Amygdala (tissue), 56 donors: ENCODE results near the gene LHPP.

Experiments
- DNase-seq, 56 donors: peaks; one replicate each; lab custom pipeline; 2025; lab: John Stamatoyannopoulos, UW

Gene LHPP

GRCh38 chr10:124516746-124517397 lies 55.2 kb downstream of the LHPP start:
- DNase-seq = no peak

- DNase-seq = peak in 4 of 56 donors; percentile 24 to 48 (median 30)
Measured at GRCh38 chr10:124517461-124517860, 55.8 kb downstream of the LHPP start.

- DNase-seq = no peak
Measured at GRCh38 chr10:124517931-124518330, 56.3 kb downstream of the LHPP start.

GRCh38 chr10:124518366-124518765 lies 56.7 kb downstream of the LHPP start:
- DNase-seq = no peak

GRCh38 chr10:124520558-124521428 lies 59.2 kb downstream of the LHPP start:
- DNase-seq = no peak

- peak in 45 of 56 donors; percentile 22 to 86 (median 70) for DNase-seq
Measured at GRCh38 chr10:124521429-124521871, 59.8 kb downstream of the LHPP start.

GRCh38 chr10:124522131-124522932 lies 60.7 kb downstream of the LHPP start:
- DNase-seq = no peak

GRCh38 chr10:124522933-124523871 lies 61.6 kb downstream of the LHPP start:
- DNase-seq = peak in 2 of 56 donors; percentile 17 to 28

- DNase-seq = no peak
Measured at GRCh38 chr10:124523901-124524300, 62.3 kb downstream of the LHPP start.

GRCh38 chr10:124524991-124525653 lies 63.5 kb downstream of the LHPP start:
- DNase-seq = peak in 15 of 56 donors; percentile 13 to 59 (median 38)

GRCh38 chr10:124525751-124526600 lies 64.4 kb downstream of the LHPP start:
- no peak for DNase-seq

GRCh38 chr10:124526621-124527267 lies 65.1 kb downstream of the LHPP start:
- no peak for DNase-seq

- no peak for DNase-seq
Measured at GRCh38 chr10:124527874-124528395, 66.3 kb downstream of the LHPP start.

GRCh38 chr10:124529661-124530214 lies 68.1 kb downstream of the LHPP start:
- peak in 1 of 56 donors; percentile 42 for DNase-seq

- peak in 52 of 56 donors; percentile 19 to 89 (median 68) for DNase-seq
Measured at GRCh38 chr10:124530215-124530665, 68.6 kb downstream of the LHPP start.

- DNase-seq = no peak
Measured at GRCh38 chr10:124530816-124531215, 69.2 kb downstream of the LHPP start.

GRCh38 chr10:124532106-124532641 lies 70.6 kb downstream of the LHPP start:
- DNase-seq = no peak
